ENCODE measurements around the gene GRID2IP. TPM values are rescaled to one million over a fixed set of nuclear protein-coding genes. Genes with fewer than 3 reads are reported as not detected.

The GRID2IP gene
- total RNA-seq, 1 experiment from 2014 or later = 3.0 TPM

DNA sequence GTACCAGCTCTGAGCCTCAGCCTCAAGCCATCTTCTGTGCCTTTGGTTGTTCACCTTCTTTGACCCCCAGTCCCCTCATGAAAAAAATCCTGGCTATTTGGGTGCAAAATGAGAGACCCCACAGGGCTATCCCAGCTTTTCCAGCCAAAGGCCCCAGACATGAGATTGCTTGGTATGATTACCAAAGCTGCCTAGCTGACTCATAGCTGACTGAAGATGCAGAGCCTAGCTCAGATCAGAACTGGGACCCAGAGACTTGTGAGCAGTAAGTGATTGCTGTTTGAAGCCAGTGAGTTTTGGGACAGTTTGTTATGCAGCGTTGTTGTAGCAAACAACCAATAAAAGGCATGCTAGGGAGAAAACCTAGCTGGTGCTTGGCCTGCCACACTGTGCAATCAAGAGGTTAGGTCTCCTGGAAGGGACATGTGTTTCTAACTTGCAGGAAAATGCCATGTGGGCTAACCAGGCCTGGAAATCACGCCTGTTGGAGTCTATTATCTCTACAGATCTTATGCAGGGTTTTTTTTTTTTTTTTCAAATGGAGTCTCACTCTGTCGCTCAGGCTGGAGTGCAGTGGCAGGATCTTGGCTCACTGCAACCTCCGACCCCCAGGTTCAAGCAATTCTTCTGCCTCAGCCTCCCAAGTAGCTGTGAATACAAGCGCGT is 55.5 kb downstream of the GRID2IP start:
- CTCF ChIA-PET = interaction anchor here (0.7 kb wide), 1 partner anchor 94 kb away, joined by 4 read pairs; the partner anchor contains the start of gene INTS15
- no peak for TF ChIP-seq CREM (CRISPR knock-in tag; IDR thresholded peaks at IDR 0.05)
- no peak for TF ChIP-seq ERG (CRISPR knock-in tag; IDR thresholded peaks at IDR 0.05)
- TF ChIP-seq JAZF1 (CRISPR knock-in tag; IDR thresholded peaks at IDR 0.05) = no peak
- TF ChIP-seq CBFB (CRISPR knock-in tag; IDR thresholded peaks at IDR 0.05; ENCODE audit: low read depth) = no peak
- TF ChIP-seq TEAD1 (CRISPR knock-in tag; IDR thresholded peaks at IDR 0.05) = no peak
- TF ChIP-seq RORB (CRISPR knock-in tag; IDR thresholded peaks at IDR 0.05) = no peak
- TF ChIP-seq ZNF219 (CRISPR knock-in tag; IDR thresholded peaks at IDR 0.05; ENCODE audit: borderline replicate concordance) = no peak
- H3K36me3 Mint-ChIP-seq = no peaks in the 10 kb centered on the region

GRCh38 chr7:6494365-6494764 is 56.9 kb downstream of the GRID2IP start:
- H3K36me3 Mint-ChIP-seq = 0 out of 2 replicates have a peak, but pooled peaks cover 5% of the 10 kb centered on the region
- no peaks in the 10 kb centered on the region for H3K4me1 Mint-ChIP-seq
- ATAC-seq = no peak
- POLR2A ChIA-PET = no interaction called here
- CTCF ChIA-PET = no interaction called here
- H3K9me3 Mint-ChIP-seq = peaks cover 6% of the 10 kb centered on the region
- TF ChIP-seq SMAD3 (CRISPR knock-in tag; IDR thresholded peaks at IDR 0.05; ENCODE audit: borderline replicate concordance) (no peak), ZNF423 (CRISPR knock-in tag; IDR thresholded peaks at IDR 0.05) (no peak), RELA (CRISPR knock-in tag; IDR thresholded peaks at IDR 0.05; ENCODE audit: borderline replicate concordance) (no peak), ZNF317 (CRISPR knock-in tag; IDR thresholded peaks at IDR 0.05; ENCODE audit: borderline replicate concordance, low read depth) (no peak)
- TF ChIP-seq, protein P1, sequence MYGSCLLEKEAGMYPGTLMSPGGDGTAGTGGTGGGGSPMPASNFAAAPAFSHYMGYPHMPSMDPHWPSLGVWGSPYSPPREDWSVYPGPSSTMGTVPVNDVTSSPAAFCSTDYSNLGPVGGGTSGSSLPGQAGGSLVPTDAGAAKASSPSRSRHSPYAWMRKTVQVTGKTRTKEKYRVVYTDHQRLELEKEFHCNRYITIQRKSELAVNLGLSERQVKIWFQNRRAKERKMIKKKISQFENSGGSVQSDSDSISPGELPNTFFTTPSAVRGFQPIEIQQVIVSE (CRISPR knock-in tag; IDR thresholded peaks at IDR 0.05; ENCODE audit: borderline replicate concordance) = no peak
- TF ChIP-seq, protein P2, sequence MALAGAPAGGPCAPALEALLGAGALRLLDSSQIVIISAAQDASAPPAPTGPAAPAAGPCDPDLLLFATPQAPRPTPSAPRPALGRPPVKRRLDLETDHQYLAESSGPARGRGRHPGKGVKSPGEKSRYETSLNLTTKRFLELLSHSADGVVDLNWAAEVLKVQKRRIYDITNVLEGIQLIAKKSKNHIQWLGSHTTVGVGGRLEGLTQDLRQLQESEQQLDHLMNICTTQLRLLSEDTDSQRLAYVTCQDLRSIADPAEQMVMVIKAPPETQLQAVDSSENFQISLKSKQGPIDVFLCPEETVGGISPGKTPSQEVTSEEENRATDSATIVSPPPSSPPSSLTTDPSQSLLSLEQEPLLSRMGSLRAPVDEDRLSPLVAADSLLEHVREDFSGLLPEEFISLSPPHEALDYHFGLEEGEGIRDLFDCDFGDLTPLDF (CRISPR knock-in tag; IDR thresholded peaks at IDR 0.05) = no peak
- H3K27me3 Mint-ChIP-seq (ENCODE audit: low read depth) = peaks cover 7% of the 10 kb centered on the region; the same call in 1 of the 2 replicates
- no peak overlapping the region for H3K4me3 Mint-ChIP-seq
- no peak for DNase-seq (ENCODE audit: low spot score)
- H3K27ac Mint-ChIP-seq = no peak overlapping the region; the same call in 1 of the 2 replicates

More for the DNA sequence above, 55.5 kb downstream of the GRID2IP start:
- H3K4me1 Mint-ChIP-seq = no peaks in the 10 kb centered on the region
- no peak for DNase-seq (ENCODE audit: low spot score)
- peaks cover 3% of the 10 kb centered on the region; the same call in 1 of the 2 replicates for H3K27me3 Mint-ChIP-seq (ENCODE audit: low read depth)
- H3K27ac Mint-ChIP-seq = no peak overlapping the region
- ATAC-seq = no peak
- POLR2A ChIA-PET = no interaction called here
- H3K9me3 Mint-ChIP-seq = no peaks in the 10 kb centered on the region
- no peak overlapping the region for H3K4me3 Mint-ChIP-seq

GRCh38 chr7:6491194-6491593 is 60.1 kb downstream of the GRID2IP start:
- no peak overlapping the region for H3K4me3 Mint-ChIP-seq
- no peak for DNase-seq (ENCODE audit: low spot score)
- 0 out of 2 replicates have a peak, but pooled peaks cover 5% of the 10 kb centered on the region for H3K36me3 Mint-ChIP-seq
- POLR2A ChIA-PET = no interaction called here
- no peak overlapping the region for H3K27ac Mint-ChIP-seq
- peaks cover 11% of the 10 kb centered on the region for H3K9me3 Mint-ChIP-seq
- no peak for TF ChIP-seq FOXP1 (CRISPR knock-in tag; IDR thresholded peaks at IDR 0.05; ENCODE audit: borderline replicate concordance)
- TF ChIP-seq IRF1 (CRISPR knock-in tag; IDR thresholded peaks at IDR 0.05) = no peak
- TF ChIP-seq ATF6 (CRISPR knock-in tag; IDR thresholded peaks at IDR 0.05) = no peak
- TF ChIP-seq RORB (CRISPR knock-in tag; IDR thresholded peaks at IDR 0.05) = no peak
- TF ChIP-seq ZNF121 (CRISPR knock-in tag; IDR thresholded peaks at IDR 0.05) = no peak
- no peak for TF ChIP-seq TP53 (CRISPR knock-in tag; IDR thresholded peaks at IDR 0.05)
- CTCF ChIA-PET = no interaction called here
- ATAC-seq = no peak
- H3K27me3 Mint-ChIP-seq (ENCODE audit: low read depth) = peaks cover 10% of the 10 kb centered on the region; the same call in 1 of the 2 replicates
- no peaks in the 10 kb centered on the region for H3K4me1 Mint-ChIP-seq

All from WTC11 (cell line).